Measurements from ENCODE around the gene CMTM6.

- TF ChIP-seq CTCF (IDR thresholded peaks at IDR 0.05; ENCODE audit: control extremely low read depth in 1 of 3, insufficient read depth in 1 of 3, low read depth in 1 of 3, low read length in 3 of 3) (no peak), POLR2AphosphoS5 (IDR thresholded peaks at IDR 0.05; ENCODE audit: low read depth, low read length) (no peak), RFX5 (IDR thresholded peaks at IDR 0.05; ENCODE audit: borderline replicate concordance, low read depth, low read length) (no peak), SUZ12 (IDR thresholded peaks at IDR 0.05; ENCODE audit: low read length) (no peak), SIN3A (conservative IDR thresholded peaks at IDR 0.05 in 1 of 2, IDR thresholded peaks at IDR 0.05 in 1 of 2; ENCODE audit: low read depth in 1 of 2, low read length in 2 of 2) (no peak), SP1 (IDR thresholded peaks at IDR 0.05; ENCODE audit: low read depth, low read length) (no peak), EP300 (IDR thresholded peaks at IDR 0.05; ENCODE audit: borderline replicate concordance in 1 of 2, low read depth in 2 of 2, low read length in 2 of 2) (no peak), RXRA (IDR thresholded peaks at IDR 0.05; ENCODE audit: insufficient read depth, low read depth, low read length) (no peak), EZH2 (IDR thresholded peaks at IDR 0.05; ENCODE audit: low read depth, low read length, severe bottlenecking) (no peak), RAD21 (IDR thresholded peaks at IDR 0.05 in 1 of 2, conservative IDR thresholded peaks at IDR 0.05 in 1 of 2; ENCODE audit: low read depth in 2 of 2, low read length in 2 of 2) (no peak), NRF1 (IDR thresholded peaks at IDR 0.05; ENCODE audit: low read depth, low read length) (no peak)
Measured at GRCh38 chr3:32431481-32431880, 71.2 kb downstream of the CMTM6 start.

Measured in H1 (cell line).